Hepatic stellate cell (primary cell): ENCODE results near the gene ERI3.

Experiments
- DNase-seq: peaks from one replicate; pipeline ENCODE4 v3.0.0; 2011; ENCODE audit warnings: low spot score

The ERI3 gene, protein sequence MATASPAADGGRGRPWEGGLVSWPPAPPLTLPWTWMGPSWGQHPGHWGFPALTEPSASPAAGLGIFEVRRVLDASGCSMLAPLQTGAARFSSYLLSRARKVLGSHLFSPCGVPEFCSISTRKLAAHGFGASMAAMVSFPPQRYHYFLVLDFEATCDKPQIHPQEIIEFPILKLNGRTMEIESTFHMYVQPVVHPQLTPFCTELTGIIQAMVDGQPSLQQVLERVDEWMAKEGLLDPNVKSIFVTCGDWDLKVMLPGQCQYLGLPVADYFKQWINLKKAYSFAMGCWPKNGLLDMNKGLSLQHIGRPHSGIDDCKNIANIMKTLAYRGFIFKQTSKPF

DNA sequence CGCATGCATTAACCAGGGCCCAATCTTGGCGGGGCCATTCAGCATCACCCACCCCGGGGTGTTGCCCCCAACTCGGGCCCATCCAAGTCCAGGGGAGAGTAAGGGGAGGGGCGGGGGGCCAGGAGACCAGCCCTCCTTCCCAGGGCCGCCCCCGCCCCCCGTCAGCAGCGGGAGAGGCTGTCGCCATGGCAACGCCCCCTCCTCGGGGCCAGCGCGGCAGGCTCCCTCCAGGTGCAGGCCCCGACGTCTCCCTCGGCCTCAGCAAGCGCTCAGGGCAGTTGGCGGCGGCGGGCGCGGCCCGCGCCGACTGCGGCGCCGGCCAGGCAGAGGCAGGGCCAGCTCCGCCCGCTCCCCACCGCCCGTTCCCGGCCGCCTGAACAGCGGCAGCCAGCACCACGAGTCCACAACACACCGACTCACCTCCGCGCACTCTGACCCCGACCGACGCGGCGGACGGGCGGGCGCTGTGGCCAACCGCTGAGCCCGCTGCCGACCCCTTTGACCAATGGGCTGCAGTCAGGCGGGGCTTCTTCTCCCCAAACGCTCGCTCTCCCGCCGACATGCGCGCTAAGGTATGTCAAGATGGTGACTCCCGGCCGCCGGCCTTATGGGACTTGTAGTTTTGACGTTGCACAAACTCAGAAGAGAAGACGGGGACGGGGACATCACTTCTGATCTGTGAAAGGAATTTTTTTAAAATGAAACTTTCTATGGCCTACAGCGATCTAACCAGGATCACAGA, at the start of gene ERI3:
Gene ERI3 (minus strand): TSS at position 418 of the 742 bp plus-strand sequence. CDS start 231 bp downstream, at position 187.
- DNase-seq = peak; percentile 99

DNA sequence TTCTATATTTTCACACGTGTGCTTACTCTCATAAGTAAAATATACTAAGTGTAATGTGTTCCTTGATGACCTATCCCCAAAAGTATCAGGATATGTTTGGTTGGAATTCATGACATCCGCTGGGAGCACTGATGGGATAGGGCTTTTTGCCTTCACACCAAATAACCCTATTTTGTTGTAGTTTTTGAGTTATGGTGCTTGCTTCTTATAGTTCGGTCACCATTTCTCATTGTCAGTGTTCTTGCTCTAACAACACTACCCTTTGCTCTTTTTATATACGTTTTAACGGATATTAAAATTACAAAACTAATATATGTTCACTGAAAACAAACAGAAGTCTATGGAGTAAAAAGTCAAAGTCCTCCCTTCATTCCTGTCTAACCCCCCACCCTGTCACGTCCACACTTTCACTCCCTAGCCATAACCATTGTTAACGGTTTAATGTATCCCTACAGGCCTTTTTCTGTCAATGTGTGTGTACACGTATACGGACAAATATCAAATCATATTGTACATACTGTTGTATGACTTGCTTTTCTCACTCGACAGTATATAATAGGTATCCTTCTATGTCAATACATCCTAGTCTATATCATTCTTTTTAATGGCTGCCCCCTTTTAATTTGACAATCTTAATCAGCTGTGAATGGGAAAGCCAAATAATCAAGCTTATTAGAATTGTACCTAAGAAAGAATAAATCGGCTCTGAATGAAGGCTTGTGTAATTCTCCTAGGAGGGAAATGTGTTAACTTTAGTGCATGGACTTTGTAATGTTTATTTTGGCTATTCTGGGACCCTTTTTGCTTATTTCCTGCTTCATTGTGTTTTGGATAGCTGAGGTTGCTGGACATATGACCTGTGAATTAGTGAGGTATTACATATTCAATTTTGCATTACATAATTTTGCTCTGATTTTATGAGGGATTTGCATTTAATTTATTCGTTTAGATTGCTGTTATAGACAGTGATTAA, 46.5 kb upstream of the ERI3 start:
- DNase-seq = no peak

DNA sequence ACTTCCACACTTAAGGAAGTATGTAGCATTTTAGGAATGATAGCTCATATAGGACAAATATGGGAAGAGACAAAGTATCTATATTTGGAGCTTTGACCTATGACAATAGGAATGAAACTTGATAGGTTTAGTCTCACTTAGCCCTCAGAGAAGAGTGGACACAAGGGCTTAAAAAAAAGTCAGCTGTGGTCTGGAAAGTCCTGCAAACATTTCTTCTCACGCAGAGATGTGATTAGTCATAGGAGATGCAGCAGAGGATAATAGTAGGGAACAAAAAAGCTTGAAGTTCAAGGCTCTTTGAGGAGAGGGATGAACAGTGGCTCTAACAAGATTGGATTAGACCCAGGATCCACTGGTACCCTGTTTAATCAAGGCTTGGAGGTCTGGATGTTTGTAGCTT, 35.2 kb upstream of the ERI3 start:
- DNase-seq = peak; percentile 60

GRCh38 chr1:44389437-44389836, 34.4 kb upstream of the ERI3 start:
- no peak for DNase-seq

GRCh38 chr1:44388551-44388950, 33.5 kb upstream of the ERI3 start:
- DNase-seq = no peak

DNA sequence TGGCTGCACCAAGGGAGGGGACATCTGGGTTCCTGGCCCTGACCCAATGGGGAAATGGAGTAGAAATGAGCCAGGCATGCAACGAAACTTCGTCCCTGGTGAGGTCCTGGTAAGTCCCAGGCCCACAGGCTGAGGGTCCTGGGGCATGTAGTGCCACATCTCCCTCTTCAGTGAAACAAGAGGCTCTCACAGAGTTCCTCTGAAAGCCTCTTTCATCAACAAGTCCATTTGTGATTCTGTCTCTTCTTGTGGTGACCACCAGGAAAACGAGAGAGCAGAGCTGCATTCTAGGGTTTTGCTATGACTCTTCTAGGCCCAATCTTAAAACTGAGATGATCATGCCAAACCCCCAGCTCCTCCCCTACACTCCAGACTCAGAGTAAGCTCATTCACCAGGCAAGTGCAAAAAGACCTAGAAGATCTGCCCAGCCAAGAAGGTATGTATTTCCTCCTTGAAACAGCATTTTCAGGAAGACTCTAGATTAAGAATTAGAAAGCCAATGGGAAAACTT, 25.7 kb upstream of the ERI3 start:
- DNase-seq = no peak

DNA sequence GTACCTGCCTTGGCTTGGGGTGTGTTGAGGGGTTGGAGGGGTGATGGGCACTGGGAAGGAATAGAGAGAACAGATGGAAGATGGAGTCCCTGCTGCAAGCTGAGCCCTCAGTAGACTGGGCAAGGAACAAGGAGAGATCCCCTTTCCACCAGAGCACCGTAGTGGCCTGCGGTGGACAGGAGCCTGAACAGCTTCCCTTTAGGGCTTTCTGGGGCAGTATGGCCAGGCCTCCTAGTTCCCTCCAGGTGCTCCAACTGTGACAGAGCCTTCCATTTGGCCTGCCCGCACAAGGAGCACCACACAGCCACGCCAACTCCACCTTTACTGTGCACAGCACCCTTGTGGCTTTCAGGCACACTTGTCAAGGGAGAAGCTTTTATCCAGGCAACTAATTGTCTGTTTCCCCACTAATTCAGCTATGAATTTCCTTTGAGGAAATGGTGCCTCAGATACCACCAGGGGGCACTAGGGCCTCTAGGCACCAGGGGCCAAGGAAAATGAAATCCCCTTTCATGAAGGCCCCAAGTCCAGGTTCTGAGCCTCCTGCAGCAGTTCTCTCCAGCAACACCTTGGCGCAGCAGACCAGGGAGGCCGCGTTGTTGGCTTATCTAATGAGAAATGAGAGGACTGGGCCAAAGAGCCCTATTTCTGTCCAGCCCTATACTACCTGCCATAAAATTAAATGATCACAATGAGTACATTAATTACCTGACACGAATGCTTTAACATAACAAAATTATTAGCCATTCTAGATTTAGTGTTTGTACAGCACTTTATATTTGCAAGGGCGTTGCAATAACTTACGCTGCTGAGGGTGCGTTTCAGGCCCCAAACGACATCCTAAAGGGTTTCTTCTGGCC, 23.1 kb upstream of the ERI3 start:
- peak; percentile 46 for DNase-seq

GRCh38 chr1:44375547-44375946, 20.5 kb upstream of the ERI3 start:
- no peak for DNase-seq

- DNase-seq = no peak
These were observed 16.1 kb upstream of the ERI3 start for GRCh38 chr1:44371206-44371605.

DNA sequence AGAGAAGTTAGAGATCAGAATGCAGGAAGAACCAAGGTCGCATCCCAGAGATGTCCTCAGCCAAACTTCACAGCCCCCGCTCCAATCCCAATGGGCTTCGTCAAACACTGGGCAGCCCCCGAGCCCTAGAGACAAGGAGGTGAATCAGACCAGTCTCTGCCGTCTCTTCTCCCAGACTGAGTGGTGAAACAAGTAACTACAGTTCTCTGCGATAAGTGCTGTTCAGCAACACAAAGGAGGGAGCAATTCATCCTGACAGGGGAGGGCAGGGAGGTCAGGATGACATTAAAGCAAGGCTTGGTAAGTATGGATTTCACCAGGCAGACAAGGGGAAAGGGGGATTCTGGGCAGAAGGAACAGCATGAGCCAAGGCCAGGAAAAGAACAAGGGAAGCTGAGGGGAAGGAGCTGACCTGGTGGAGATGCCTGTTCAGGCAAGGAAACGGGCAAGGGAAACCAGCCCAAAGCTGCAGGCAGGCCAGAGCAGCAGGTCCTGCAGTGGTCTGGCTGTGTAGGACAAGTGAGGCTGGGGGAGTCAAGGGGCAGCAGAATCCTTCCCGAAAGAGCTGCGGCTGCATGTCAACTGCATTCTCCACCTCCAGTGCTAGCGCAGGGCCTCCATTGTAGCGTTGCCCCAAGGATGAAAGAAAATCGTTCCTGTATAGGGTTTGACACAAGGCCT, 13.6 kb upstream of the ERI3 start:
- no peak for DNase-seq

DNA sequence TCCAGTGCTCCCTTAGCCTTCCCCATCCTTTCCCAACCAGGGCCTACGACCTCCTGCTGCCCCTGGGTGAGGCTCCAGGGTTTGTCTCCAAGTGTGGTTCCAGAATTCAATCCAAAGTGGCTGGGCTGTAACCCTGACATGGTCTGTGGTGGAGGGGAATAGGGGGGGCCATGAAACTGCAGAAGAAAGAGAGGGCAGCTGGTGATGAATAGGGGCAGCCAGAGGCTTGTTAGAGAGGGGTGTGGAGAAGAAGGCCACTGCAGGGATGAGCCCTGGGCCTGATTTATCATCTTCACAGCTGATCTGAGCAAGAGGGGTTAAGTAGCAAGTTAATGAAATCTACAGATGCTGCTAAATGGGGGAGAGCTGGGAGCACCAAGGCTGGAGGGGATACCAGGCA, 12.9 kb upstream of the ERI3 start:
- DNase-seq = no peak

GRCh38 chr1:44366371-44366975, 11.4 kb upstream of the ERI3 start:
- no peak for DNase-seq

DNA sequence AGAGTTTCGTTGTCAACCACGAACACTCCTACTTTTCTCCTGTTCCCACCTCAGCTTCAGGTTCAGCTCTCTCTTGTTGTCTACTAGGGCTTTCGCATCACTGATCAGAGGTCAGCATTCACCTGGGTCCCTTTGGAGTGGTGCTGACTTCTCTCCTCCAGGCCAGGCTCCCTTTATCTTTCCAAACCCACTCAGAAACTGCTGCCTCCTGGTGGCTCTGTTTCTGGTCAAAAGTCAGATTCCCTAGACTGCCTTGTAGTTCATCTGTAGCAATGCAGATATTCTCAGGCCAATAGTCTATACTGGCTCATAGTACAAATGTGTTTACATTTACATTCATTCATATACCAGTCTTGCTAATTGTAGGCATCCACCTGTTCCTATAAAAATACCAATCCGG, 6.4 kb upstream of the ERI3 start:
- peak; percentile 8 for DNase-seq

DNA sequence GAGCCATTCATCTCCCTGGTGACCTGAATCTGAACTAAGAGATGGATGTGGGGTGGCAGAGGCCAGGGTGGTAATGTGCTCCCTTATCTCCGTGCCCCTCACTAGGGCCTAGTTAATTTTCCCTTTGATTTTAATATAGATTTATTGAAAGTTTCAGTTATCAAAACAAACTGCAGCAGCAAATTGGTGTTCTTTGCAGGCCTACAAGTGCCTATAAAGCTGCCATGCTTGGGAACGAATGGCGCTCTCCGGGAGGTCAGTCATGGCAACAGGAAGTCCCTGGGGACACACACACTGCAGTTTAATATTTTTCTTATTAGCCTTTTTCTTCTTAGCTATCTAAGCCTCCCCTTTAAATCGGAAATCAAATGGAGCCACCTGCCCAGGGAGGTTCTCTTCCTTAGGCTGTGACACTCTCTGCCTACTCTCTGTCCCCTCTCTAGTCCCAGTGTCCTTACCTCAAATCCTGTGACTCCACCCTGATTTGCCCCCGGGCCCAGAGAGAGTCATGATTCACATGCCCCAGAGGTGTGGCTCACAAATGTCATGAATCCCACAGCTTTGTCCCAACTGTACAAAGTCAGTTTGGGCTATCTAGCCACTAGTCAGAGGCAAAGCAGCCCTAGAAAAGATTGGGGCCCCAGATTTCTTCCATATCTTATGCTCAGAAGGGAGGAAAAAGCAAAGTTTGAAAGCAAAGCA, 4.3 kb upstream of the ERI3 start:
- no peak for DNase-seq

DNA sequence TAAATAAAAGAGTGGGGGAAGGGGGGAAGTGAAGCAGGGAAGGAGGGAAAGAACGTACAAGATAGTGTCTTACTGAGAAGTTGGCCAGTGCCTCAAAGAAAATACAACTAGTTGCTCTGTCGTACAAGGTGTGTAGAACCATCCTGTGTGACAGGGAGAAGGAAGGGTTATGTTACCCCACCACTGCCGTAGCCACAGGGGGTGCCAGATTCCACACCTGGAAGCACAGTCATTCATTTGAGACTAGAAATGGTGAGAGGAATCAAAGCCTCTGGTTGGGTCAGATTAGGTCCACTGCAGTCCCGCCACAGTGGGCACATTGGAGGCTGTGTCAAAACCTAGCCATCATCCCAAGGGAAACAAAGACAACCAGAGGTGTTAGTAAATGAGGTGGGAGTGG, 2.7 kb upstream of the ERI3 start:
- no peak for DNase-seq

DNA sequence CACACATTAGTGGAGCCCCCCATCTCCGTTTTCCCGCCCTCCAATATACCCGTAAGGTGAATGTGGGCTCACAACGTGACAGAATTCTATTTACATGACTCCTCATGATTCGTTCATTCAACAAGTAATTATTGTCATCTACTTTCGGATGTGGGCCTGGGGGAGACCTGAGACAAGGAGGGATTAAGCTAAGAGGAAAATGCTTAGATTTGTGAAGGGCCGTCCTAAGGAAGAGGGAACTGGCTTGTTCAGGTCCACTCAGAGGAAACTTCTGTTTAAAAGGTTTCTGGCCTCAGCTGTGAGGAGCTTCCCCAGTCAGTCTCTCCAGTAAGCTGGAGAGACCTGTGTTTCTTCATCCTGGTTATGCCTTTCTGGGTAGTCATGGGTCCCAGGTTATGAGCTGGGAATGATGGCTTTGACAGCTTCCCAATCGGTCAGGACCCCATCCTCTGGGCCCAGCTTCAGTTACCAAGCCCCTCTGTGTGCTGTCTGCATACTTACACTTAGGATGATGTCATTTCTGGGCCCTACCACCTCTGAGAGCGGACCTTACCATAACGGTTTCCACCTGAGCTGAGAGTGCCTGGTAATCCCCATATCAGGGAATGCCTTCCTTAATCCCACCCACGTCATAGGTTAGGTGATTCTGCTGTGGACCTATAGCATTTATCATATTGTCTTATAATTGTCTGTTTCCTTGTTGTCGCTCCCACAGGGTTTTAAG, 687 bp upstream of the ERI3 start:
- DNase-seq = peak; percentile 5

GRCh38 chr1:44354268-44354839, 703 bp downstream of the ERI3 start:
- DNase-seq = peak; percentile 11

DNA sequence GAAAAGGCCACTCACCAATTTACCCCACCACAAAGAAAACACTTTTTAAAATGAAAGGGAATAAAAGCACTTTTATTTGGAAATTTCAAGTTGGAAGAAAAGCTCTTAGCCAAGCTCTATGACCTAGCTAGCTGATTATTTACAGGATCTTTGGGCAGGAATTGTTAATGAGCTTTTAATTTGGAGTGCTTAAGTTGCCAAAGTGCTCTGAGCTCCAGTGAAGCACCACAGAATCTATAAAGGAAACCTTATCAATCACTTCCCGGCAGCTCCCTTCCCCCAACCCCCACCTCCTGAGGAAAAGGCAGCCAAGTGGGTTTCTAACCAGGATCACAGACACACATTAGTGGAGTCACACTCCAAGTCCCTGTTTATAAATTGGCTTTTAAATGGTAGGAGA, 1.5 kb downstream of the ERI3 start:
- DNase-seq = no peak

GRCh38 chr1:44351289-44351688, 3.8 kb downstream of the ERI3 start:
- DNase-seq = no peak
